GM21447 (cell line): ENCODE data around the gene RPTOR.

ENCODE experiments used
- ATAC-seq: cut with Tn5 transposase; IDR thresholded peaks from one replicate; pipeline ENCODE4 v1.9.1; 2021; ENCODE audit not compliant: unreplicated experiment

RPTOR gene

DNA sequence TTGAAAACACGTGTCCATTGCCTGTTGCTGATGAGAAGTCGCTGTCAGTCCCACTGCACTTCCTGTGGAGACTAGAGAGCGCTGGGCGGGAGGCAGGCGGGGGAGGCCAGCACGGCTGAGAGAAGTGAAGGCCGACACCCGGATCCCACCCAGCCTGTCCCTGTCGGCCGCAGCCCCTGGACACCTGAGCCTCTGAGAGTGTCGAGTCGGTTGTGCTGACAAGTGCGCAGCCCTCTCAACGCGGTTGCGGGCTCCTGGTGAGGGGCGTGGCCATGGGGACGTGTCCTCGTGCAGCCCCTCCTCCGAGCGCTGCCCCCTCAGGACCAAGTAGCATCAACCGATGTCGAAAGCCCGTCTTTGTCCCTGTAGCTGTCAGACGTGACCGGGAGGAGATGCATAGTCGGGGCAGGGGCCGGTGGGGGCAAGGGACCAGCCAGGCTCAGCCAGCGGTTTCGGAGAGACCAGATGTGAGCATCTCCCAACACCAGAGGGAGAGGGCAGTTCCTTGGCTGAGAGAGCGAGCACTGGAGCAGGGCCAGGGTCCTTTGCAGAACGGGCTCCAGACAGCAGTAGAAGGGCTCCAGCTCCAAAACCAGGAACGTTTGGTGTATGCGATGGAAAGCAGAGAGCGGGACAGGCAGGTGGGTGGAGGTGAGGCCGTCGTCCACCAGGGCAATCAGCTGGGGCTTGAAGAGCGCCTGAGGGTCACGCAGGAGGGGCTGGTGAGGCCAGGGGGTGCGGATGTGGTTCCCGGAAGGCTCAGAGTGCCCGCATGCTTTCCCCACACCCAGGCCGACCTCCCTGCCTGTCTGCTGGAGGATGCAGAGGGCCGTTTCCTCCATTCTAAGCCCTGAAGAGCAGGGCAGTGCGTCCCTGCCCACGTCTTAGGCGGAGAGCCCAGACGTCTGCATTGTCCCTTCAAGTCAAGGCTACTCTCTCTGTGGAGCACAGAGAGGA is 403.7 kb downstream of the RPTOR start:
- no peak for ATAC-seq

DNA sequence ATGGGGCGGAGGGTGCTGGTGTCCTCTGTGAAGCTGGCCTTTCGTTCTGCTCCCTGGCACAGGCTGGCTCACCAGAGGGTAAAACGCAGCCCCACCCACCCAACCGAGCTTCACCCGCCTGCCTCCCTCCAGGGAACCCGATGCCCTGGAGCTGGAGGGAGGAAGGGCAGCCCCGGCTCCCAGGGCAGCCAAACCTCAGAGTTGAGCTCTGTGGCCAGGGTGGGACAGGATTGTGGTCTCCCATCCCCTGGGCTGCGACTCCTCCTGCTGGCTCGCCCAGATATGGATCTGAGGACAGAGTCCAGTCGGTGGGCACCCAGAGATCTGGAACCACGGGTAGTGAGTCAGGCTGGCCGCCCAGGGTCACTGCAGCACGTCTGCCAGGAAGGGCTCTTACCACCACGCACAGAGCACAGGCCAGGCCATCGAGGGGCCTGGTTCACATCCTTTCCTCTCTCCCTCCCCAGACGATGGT is 404.4 kb downstream of the RPTOR start:
- no peak for ATAC-seq

DNA sequence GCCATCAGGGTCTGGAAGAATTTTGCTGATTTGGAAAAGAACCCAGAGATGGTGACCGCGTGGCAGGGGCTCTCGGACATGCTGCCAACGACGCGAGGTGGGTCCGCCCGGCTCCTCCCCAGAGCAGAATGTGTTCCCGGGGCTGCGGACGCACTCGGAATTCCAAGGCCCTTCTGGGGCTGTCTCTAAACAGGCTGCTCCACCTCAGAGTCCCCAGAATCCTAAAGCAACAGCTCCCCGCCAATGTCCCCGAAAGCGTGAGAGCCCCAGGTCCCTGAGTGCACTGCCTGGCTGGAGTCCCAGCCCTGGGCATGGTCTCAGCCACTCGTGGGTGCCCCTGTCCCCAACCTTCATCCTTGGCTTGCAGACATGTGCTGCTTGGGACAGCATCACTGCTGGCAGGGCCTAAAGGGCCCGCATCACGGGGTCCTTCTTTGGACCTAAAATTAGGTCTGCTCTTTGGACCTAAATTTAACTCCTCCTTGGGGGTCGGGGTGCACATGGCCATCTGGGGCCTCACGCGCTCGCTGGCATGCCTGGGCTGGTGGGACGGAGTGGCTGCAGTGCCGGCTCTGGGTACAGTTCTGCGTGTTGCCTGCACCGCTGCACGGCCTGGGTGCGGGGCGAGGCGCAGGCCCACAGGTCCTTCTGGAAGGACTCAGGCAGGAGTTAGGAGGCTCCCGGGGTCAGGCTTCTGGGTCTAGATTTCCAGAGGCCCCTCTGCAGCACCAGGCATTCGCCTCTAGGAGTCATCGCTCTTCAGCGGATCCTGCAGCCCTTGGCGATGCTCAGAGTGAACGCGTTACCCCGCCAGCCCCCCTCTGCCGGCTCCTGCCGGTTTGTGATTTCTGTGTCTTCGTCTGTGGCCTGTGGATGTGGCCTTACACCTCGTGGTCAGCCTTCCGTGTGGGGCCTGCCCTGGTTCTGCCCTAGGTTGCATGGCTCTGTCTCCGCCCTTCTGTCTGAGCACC is 405.1 kb downstream of the RPTOR start:
- no peak for ATAC-seq

DNA sequence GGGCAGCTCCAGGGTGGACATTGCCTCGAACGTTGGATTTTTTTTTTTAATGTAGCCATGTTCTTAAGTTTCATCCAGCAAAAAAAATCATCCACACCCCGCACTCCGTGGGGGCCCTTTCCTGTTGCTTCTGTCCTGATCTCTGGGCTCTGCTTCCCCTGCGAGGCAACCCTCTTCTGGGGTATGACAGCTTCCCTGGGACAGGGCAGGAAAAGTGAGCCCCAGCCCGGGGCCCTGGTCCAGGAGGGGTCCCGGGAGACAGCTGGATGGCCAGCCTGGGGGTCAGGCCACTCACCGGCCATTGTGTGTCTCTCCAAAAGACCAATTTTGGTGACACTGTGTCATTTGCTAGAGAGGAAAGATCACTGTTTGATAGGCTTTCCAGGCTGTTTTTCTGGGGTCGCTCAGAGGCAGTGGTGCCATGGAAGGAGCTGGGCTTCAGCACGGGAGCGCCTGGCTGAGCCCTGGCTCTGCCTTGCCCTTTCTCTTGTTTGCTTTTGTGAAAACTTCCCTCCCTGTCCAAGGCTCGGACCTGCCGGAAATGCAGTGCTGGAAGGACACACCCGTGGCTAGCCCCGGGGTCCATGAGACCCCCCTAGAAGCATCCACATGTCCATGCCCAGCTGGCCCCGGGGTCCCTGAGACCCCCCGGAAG is 406.0 kb downstream of the RPTOR start:
- no peak for ATAC-seq

DNA sequence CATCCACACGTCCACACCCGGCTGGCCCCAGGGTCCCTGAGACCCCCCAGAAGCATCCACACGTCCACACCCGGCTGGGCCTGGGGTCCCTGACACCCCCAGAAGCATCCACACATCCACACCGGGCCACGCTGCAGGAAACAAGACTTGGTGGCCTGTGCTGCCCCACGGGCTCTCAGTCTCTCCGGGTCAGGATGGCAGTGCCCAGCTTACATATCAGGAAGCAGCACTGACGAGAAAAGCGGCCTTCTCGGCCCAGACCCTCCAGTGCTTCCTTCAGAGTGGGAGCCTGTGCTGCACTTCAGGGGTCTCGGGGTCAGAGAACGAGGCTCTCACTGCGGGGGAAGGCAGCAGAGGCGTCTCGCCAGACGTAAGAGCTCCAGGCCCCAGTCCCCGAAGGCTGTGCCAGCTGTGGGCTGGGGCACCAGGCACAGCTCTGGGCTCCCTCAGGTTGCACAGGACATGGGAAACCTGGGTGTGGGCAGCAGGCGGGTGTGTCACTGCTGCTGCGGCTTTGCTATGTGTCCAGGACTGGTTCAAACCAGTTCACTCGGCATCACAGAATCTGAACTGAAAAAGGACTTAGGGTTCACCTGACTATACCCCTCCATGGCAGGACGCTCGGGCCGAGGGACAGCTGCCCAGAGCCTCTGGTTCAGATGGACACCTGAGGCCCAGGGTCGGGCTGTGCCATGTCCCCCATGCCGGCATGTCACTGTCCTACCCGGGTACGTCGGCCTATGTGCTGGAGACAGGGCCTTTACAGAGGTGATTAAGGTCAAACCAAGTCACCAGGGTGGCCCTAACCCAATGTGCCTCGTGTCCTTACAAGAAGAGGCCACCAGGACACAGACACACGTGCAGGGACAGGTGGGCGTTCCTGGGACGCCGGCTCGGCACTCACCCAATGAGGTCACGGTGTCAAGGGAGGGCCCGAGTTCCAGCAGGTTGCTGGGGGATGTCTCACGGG is 406.8 kb downstream of the RPTOR start:
- ATAC-seq, result no peak

DNA sequence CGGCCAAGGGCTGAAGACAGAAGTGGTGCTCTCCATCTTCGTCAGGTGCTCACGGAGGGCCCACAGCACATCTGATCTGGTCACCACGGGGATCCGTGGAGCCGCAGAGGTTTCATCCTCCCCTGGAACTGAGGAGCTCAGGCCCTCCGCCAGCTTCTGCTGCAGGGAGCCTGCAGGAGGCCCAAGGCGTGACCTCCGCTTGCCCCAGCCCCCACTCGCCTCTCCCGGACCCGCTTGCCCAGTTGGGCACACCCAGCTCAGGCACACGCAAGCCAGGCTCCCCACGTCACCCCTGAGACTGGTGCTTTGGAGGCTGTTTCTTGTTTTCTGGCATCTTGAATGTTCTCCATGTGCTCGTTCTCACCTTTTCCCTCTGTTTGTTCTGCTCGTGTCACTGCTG is 407.7 kb downstream of the RPTOR start:
- no peak for ATAC-seq

DNA sequence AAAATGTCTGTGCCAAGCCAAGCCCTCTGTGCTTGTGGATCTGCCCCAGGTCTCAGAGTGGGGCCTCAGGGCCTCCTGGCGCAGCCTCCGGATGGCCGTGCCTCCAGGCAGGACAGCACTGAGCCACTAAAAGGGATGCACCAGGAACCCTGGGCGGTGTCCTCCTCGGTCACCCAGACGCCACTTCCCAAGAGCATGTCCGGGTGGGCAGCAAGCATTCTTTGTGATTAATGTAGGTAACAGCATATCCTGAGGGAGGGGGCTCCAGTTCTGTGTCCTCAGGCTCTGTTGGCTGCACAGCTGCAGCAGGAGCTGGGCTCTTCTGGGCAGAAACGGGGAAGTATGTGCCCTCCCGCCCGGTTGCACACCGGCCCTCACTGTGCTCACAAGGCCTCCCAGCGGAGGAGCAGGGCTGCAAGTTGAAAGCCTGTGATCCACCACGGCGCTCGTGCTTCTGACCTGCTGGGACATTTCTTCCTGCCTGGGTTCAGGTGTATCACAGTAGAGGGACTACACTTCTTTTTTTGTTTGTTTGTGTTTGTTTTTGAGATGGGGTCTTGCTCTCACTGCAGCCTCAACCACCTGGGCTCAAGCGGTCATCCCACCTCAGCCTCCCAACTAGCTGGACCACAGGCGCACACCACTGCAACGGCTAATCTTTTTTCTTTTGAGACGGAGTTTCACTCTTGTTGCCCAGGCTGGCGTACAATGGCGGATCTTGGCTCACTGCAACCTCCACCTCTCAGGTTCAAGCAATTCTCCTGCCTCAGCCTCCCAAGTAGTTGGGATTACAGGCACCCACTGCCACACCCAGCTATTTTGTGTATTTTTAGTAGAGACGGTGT is 409.1 kb downstream of the RPTOR start:
- ATAC-seq, result no peak

DNA sequence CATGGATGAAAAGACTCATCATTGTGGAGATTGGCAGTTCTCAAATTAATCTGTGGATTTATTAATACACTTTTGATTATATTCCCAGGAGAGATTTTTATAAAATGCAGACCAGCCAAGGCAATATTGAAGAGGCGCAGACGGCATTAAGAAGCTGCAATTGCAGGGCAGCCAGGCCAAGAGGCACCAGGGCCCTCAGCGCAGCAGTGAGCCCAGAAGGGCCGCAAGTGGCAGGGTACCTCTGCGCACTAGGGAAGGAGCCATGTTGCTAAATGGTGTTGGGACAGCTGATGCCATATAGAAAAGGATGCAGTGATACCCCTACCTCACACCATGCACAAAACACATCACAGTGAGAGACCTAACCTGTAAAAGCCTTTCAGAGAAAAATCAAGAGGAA is 410.4 kb downstream of the RPTOR start:
- no peak for ATAC-seq

DNA sequence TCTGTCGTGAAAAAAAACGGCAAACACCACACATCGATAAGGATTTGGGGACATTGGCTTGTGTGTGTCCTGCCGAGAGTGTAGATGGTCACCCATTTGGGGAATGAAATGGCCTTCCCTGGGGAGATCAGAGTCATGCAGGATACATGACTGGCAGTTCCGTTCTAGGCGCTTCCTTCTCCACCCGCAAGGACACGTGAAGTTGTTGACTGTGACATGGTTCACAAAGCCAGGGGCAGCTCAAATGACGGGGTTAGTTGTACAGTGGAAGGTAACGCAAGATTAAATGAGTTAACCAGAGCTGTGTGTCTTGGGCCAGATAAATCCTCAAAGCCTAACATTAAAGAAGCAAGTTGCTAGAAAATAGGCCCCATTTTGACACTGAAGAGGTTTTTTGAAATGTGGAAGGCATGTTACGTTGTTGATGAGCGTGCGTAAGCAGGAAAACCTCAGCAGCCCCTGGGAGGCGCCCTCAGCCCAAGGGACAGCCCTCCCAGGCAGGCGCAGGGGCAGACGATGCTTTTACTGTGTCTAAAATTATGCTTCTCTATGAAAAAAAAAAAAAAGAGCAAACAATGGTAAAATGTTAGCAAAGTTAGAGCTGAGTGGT is 411.1 kb downstream of the RPTOR start:
- no peak for ATAC-seq

DNA sequence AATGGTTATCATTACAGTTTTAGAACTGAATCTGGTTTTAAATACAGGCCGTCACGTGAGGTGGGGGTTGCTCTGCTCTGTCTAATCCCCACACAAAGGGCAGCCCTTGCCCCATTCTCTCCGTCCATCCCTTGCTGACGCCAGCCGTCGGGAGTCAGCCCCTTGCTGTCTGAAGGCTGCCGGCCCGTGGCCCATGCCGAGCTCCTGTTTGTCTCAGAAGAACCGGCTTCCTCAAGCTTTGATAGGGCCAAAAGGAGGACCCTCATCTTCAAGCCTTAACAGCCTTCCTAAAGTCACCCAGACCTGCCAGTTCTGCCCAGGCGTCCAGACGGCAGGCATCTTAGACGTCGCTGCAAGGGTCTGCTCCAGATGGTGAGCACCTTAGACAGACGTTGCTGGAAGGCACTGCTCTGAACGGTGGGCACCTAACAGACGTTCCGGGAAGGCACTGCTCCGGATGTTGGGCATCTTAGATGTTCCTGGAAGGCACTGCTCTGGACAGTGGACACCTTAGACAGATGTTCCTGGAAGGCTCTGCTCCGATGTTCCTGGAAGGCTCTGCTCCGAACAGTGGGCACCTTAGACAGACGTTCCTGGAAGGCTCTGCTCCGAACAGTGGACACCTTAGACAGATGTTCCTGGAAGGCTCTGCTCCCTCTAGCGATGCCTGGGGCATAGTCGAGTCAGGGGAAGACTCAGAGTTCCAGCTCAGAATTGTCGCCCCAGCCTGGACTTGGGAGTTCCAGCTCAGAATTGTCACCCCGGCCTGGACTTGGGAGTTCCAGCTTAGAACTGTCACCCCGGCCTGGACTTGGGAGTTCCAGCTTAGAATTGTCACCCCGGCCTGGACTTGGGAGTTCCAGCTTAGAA is 411.9 kb downstream of the RPTOR start:
- no peak for ATAC-seq

DNA sequence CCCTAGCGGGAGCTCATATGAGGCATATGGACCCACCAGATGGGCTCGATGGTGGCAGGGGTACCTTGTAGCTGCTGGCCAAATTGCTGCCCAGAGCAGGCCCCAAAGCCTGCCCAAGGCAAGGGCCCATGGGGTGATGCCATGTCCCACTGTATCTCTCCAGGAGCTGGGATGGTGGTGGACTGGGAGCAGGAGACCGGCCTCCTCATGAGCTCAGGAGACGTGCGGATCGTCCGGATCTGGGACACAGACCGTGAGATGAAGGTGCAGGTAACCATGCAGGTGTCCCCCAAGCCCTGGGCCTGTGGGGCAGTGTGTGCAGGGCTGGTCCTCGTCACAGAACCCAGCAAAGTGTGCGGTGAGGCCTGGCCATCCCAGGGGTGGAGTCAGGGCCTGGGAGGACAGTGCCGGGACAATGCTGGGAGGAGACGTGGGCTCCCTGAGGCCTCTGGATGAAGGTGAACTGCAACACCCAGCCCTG is 412.9 kb downstream of the RPTOR start:
- no peak for ATAC-seq

DNA sequence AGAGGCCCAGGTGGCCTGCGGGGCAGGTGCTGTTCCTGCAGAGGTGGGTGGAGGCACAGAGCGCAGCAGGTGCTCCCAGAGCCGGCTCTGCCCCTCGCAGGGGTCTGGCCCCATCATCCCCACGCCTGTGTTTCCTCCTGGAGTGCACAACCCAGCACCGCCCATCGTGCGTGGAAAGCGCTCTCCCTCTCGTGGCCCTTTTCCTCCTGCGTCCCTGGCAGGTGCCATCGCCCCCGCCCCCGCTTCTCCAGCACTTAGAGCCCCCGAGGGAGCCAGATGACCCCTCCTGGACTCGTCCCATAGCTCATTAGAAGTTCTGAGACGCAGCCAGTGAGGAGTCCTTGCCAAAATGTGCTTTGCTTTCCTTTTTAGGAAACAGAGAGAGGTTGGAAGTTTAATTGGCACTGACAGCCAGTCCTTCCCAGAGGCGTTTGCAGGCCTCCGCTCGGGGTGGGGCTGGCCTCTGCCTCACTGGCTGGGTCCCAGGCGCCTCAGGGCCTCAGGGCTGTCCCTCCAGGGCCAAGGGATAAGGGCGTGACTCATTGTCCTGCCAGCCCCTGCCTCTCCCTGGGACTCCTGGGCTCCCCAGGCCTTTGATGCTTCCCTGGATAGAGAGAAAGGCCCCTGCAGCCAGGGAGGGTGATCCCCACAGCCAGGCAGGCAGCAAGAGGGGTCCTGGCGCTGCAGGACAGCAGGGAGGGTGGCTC is 414.8 kb downstream of the RPTOR start:
- ATAC-seq, result no peak

DNA sequence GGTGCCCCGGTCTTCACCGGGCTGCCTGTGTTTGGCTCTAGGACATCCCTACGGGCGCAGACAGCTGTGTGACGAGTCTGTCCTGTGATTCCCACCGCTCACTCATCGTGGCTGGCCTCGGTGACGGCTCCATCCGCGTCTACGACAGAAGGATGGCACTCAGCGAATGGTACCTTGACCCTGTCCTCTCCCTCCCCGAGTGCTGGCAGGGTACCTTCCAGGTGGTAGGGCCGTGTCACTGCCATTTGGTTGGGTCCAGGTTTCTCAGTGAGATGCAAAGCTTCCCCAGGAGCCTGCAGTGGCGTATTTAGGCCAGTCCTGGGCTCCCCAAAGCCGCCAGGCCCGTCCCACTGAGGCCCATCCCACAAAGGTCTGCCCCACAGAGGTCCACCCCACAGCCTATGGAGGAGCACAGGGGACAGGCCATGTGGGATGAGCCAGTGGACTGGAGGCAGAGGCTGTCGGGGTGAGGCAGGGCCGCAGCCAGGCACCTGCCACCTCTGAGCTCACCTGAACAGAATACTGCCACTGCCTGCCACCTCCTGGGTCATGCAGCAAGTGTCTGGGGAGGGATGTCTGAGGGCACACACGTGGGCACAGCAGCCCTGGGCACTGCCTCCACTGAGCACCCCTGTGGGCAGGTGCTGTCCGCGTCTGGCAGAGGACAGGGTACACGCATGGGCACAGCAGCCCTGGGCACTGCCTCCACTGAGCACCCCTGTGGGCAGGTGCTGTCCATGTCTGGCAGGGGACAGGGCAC is 415.6 kb downstream of the RPTOR start:
- no peak for ATAC-seq

DNA sequence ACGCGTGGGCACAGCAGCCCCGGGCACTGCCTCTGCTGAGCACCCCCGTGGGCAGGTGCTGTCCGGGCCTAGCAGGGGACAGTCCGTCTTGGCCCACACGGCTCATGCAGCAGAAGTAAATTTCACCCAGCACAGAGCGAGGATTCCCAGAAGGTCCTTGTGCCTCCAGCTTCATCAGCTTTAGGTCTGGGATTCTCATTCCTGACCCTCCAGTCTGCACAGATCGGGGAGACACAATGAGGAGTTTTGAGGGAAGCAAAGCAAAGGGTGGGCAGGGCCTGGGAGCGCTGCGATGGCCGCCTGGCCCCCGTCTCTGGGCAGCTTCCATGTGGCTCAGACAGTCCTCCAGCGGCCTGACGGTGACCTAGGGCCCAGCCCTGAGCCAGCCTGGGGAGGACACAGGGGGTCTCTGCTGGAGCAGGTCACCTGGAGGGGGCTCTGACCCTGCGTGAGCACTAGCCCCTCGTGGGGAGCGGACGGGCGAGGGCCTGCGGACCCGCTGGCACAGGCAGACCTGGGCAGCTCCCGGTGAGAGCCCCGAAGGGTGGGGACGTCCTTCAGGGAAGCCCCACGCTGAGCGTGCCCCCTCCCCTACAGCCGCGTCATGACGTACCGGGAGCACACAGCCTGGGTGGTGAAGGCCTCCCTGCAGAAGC is 416.3 kb downstream of the RPTOR start:
- ATAC-seq, result no peak

DNA sequence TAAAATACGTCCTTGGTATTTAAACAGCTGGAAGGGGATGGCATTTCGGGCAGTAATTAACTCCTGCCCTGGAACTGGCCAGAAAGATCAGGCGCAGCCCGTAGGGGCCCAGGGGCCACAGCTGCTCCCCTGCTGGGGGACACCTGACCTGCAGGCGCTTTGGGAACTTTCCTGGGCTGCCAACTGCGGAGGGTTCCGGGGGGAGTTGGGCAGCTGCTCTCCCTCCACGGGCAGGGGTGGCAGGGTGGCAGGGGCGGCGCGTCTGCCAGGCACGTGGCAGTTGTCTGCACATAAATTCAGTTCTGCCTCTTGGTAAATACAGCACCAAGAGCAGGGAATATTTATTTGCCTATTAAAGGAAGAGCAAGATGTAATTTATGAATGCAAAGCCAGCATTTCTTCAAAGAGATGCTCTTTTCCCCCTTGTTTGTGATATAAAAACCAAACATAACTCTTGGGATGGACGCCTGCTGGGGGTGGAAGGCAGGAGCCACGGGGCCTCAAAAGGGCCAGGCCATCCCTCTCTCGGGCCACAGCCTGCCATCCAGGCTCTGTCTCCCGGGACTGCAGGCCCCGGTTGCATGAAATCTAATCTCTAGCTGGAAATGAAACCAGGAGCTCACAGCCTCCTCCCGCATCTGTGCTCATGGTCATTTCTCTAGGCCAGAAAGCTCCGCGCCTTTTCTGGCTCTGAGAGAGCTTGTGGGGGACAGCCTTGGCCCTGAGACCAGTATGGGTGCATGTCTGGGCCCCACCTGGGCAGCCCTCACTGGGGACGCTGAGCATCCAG is 417.1 kb downstream of the RPTOR start:
- ATAC-seq, result no peak
